Right forelimb (tissue), 1 donor: ENCODE data around the gene PPFIA2.

ENCODE experiments used
- DNase-seq: peaks from one replicate; pipeline ENCODE4 v3.0.0-alpha.2; 2018

PPFIA2 gene

DNA sequence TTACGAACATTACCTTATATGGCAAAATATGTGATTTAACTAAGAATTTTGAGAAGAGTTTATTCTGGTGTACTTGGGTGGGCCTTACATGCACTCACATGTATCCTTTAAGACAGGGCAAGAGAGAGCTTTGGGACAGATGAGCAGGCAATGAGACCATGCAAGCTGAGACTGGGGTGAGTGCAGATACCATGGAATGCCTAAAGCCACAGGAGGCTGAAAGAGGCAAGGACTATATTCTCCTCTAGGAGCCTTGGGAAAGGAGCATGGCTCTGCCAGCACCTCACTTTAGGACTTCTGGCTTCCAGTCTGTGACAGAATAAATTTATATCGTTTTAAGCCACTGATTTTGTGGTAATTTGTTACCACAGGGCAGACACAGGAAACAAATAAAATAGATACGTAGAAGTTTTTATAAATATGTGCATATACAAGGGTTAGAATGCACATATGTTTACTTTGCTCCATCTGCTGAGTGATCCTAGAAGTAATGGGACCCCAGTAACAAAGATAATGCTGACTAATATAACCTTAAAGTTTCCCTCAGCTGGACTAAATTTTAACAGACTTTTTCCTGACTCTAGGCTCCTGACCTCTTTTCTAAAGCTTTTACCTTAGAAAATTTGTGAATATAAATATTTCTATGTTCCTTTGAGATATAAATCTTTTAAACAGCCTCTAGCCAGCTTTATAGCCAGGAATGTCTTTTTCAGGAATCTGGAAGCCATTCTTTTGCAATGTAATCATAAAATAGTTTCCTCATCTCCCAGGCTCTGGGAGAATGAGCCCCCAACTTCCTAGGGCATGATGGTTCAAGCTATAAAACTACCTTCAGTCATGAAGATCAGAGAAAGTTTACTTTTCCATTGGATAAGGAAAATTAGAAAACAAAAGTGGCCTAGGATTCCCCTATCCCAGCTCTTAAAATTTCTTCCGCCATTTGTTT, 216.8 kb downstream of the PPFIA2 start:
- DNase-seq = no peak

DNA sequence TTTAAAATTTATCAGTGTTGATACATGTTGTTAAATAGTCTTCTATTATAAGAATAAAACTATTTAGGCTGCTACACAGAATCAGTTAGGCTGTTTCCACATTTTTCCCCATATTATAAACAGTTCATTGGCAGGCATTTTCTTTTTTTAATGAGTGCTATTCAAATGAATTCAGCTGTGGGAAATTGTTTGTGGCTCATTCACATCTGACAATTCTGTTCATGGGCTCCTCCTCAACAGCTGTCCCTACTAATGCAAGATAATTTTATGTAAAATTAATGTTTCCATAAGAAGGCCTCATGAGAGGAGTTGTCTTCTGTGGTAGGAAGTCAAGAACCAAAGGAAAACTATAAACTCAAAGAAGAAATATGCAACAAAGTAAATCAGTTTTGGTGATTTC, 218.0 kb downstream of the PPFIA2 start:
- no peak for DNase-seq

DNA sequence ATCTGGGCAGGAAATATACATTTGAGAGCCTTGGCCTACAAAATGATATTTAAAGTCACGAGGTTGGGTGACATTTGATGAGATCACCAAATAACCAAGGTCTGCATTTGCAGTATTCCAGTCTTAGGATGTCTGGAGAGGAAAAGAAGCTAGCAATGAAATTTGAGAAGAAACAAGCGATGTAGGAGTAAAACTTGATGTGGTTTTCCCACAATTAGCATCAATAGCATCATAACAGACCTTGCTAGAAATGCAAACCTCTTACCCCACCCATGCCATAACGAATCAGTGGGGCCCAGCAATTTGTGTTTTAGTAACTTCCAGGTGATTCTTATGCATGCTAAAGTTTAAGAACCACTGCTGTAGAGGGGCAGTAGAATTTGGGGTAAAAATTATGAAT, 219.9 kb downstream of the PPFIA2 start:
- no peak for DNase-seq

DNA sequence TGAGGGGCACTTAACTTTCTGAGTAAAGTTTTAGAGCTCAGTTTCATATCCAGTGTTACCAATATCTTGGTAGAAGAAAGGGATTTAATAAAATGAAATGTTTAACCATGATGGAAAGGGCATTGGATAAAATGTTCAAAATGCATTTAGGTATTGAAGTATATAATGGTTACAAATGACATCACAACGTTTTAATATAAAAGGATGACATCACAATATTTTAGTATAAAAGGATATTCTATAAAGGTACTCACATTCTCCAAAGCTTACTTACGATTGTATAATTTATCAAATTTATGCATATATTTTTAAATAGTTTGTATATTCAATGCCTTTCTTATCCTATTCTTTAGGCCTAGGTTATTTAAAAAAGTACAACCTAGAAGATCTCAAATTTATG, 226.1 kb downstream of the PPFIA2 start:
- no peak for DNase-seq

DNA sequence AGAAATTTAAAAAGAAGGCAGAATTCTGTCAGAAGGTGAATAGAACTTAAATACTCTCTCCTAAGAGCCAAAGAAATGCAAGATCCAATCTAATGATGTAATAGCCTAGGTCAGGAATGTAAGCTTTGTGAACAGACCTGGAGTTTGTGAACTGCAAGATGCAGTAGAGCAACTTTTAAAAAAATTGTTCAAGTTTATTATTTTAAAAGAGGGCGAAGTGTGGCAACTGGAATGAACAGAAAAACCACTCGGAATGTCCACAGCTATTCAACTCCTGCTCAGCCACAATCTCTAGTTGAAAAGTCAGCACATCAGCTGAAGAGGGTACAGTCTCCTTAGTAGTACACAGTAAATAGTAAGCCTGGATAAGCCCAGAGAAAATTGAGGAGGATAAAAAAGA, 228.8 kb downstream of the PPFIA2 start:
- no peak for DNase-seq

DNA sequence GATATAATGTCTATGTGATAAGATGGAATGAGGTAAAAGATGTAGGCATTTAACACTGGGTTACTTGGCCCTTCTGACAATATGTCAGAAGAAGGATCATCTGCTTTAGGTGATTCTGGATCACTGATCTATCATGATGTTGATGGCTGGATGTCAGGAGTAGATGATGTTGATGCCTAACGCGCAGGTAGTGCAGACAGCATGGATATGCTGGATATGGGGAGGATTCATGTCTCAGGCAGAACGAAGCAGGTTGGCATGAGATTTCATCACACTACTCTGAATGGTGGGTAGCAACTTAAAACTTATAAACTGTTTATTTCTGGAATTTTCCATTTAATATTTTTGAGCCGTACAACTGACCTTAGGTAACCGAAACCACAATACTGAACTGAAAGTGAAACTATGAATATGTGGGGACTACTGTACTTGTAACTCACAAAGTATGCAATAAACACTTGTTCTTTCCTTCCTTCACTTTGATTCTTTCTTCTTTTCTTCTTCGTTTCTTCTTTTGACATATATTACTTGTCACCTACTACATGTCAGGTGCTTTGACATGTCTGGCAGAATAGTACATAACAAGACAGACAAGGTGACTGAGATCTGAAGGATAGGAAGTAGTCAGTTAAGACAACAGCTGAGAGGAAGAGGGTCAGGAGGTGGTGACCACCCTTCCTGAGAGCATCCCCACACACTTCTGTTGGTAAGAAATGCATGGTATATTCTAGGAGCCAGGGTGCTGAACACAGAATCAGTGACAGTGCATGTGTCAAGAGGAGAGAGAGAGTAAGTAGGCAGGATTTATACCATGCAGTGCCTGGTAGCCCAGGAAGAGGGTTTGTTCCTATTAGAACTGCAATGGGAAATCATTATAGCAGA, 238.8 kb downstream of the PPFIA2 start:
- DNase-seq = no peak

DNA sequence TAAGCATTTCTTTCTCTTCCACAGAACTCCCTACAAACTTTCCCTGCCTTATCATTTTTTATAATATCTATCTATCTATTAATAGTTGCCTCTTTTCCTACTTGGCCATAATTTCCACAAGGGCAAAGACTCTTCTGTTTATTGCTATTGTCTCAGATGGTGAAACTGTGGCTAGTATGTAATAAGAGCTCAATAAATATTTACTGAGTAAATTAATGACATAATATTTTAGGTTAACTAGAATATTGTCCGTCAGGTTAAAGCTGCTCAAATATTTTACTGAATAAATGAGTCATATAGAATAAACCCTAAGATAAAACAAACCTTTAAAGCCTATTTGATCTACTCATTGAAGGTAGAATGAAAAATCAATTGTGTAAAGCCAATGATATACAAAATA, 240.5 kb downstream of the PPFIA2 start:
- no peak for DNase-seq

DNA sequence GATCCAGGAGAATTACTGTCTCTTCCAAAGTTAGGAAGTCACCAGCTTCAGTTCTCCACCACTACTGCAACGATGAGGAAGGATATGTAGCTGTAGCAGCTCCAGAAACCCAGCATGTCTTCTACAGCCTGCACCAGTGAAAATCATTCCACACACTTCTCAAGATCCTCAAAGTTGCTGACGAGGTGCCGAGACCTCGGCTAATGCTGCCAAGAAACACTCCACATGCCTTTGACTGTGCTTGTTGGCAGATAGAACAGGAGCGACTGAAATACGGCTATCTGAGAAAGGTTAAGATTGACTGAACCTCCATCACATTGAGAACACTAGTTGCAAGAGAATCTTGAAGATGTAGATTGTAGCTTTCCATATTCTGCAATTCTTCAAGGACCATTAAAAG, 241.9 kb downstream of the PPFIA2 start:
- no peak for DNase-seq

DNA sequence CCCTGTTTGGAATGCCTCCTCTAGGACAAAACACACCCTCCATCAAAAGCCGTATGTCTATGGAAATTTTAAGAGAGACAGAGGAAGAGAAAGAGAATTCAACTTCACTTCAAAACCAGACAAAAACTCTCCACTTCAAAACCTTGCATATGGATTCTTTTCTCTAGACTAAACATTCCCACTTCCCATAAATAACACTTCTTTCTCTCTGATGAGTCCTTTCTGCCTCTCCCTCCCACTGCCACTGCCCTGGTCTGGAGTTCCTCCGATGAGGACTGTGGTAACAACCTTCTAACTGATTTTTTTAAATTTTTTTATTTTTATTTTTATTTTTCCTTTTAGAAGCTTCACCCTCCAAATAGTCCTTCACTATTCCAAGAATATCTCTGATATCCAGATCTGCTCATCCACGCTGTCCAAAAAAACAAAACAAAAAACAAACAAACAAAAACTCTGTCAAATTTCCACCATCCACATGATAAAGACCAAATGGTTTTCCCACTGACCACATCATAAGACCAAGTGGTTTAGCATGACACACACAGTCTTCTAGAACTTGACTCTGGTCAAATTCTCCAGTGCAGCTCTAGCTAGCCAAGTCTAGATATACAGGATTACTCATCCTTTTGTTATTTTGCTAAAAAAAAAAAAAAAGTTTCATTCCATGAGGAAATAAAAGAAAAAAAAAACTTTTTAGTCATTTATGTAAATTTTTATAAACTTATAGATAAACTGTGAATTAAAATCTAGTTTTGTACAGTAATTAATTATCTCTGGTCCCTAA, 256.0 kb downstream of the PPFIA2 start:
- DNase-seq = no peak

DNA sequence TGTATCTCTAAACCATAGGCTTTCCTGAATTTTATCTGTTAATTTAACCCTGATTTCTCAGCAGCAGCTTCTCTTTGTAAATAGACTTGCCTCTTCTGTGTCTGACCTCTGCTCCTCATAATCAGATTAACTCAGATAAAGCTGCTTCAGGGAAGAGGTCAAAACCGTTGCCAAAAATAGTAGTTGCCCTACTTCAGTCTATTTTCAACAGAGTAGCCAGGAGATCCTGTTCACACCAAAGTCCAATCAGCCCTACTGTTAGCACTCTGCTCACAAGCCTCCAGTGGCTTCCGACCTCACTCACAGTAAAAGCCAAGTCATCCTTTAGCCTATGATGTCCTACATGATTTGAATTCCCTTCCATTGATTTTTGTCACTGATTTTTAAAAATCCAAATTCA, 258.4 kb downstream of the PPFIA2 start:
- DNase-seq = no peak

DNA sequence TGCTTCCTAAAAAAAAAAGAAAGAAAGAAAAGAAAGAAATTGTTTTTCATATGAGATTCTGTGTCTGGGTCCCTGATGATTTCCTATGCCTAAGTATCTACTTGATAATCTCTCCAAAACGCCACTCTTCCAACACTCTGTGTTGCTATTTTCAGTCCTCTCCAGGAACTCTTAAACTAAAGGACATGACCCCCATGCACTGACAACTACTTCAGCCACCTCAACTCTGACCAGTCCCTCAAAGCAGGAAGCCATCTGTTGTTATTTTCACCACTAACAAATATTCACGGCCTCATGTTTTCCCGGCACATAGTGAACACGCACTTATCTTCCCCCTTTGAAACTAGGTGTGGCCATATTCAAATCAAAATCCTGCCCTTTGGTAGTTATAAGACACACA, 259.3 kb downstream of the PPFIA2 start:
- no peak for DNase-seq

DNA sequence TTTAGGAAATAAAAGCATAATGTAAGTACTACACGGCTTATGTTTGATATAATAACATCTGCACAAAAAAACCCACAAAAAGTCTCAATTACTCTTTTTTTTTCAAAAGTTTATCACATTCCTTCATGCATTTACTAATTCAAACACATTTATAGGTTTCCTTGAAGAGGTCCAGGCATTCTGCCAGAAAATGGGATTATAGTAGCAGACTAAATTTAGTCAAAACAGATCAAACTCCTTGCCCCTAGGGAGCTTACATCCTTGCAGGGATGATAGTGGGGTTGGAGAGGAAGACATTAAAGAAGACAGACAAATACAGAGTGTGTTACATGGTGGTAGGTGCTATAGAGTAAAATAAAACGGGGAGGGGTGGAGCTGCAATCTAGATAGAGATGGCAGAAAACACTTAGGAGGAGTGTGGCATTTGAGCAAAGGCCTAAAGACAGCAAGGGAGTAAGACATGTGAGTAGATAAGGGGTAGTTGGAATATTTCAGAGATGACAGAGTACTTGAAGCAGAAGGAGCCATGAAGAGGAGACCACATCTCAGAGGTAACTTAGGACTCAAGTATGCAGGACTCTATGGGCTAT, 266.9 kb downstream of the PPFIA2 start:
- no peak for DNase-seq

DNA sequence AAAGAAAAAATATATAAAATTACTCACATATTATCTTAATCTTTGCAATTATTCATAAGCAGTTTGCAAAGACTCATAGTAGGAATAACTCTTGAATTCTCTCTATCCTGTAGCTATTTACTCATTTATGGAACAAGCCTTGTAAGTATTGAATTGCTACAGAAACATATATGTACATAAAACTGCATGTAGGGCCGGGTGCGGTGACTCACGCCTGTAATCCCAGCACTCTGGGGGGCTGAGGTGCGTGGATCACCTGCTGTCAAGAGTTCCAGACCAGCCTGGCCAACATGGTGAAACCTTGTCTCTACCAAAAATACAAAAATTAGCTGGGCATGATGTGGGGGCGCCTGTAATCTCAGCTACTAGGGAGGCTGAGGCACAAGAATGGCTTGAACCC, 286.2 kb downstream of the PPFIA2 start:
- DNase-seq = no peak

DNA sequence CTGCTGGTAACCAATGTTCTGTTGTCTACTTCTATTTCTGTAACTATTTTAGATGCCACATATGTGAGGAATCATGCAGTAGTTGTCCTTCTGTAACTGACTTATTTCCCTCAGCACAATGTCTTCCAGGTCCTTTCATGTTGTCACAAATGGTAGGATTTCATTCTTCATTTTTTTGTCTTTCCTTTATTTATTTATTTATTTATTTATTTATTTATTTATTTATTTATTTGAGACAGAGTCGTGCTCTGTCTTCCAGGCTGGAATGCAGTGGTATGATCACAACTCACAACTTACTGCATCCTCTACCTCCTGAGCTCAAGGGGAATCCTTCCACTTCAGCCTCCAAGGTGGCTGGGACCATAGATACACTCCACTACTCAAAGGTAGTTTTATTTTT, 288.2 kb downstream of the PPFIA2 start:
- no peak for DNase-seq

DNA sequence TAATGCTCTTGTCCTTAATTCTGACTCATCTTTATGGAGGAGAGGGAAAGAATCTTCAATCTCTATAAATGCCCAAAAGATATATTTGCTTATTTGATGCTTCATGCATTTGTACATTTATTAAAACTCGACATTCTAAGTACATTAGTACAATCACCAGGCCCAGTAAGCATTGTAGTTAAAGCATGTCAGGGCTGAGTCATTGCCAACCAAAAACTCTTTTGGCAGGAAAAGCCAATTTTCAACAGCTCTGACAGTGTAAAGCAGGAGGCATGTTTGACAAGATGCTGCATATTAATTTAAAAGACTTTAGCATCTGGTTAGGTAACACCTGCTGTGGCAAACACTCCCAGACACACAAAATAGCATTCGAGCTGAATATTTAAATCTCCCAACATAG, 290.9 kb downstream of the PPFIA2 start:
- DNase-seq = no peak

DNA sequence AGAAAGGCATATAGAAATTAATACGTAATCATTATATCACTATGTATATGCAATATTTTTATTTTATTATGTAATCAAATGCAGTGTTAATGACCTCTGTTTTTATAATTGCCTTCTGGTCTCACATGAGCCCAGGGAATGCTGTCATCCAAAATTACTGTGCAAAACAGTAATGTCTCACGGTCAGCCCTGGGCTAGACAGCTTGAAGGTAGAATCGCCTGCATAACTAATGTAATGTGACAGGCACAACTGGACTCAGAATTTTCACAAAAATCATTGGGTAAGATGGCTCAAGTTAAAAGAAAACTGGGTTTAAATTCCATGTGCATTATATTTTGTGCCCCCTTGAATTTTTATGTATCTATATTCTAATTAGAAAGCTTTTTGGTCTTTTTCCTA, 293.3 kb downstream of the PPFIA2 start:
- DNase-seq = no peak

DNA sequence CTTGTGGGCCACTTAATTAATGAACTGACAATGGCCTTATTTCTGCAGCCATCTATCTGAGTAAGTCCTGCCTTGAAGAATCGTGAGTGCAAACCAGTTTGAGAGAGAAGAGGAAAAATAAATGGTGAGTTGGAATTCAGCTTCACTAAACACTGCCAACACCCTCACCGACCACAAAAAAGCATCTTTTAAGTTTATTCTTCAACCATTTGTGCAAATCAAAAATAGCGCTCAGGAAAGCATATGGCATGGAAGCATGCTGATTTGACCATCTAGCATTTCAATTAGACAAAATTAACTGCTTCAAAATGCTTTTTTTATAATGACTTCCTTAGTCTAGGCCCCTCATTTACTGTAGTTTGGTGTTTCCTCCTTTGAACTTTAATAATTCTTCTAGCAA, 294.0 kb downstream of the PPFIA2 start:
- DNase-seq = no peak

DNA sequence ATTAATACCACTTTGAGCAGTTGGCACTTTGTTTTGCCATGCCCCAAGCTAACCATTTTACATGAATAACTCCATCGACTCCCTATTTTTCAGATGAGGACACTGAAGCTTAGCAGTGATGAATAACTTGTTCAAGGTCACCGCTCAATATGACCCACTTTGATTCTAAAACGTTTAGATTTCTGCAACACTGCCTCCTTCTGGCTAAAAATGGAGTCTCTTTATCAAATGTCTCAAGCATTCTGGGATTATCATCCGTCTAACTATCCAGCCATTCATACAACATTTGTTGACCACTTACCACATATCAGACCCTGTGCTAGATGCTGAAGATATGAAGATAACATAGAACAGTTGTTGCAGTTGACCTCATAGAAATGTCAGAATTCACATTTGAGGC, 298.0 kb downstream of the PPFIA2 start:
- DNase-seq = no peak

DNA sequence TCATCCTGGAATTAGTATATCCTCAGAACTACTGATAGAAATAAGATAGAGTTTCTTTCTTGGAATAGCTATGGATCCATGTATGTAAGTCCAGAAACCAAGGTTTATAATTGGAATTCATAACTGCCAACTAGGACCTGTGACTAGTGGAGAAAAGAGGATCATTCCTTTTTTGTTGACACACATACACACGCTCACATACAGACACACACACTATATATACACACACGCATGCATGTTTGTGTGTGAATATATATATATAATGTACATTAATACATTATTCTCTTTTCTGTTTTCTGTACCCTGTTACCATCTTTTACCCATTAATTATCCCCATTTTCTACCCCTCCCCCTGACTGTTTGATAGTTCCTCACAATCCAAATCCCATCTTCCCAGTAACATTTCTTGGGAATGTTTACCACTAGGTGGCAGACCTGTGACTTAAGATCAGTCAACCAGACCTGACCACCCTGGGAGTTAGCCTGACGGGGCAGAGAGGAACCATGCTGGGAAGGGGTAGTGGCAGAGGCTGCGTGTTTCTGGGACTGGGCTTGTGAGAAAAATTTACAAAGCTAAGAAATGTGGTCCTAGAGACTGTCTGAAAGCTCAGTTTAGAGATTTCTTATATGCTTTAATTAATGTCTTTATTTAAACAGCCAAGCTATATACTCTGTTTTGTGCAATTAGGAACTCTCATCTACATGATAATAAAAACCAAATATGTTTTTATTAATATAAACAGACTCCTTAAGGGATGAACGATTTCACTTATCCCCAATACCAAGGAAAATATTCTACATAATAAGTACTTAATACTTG, 308.0 kb downstream of the PPFIA2 start:
- no peak for DNase-seq

DNA sequence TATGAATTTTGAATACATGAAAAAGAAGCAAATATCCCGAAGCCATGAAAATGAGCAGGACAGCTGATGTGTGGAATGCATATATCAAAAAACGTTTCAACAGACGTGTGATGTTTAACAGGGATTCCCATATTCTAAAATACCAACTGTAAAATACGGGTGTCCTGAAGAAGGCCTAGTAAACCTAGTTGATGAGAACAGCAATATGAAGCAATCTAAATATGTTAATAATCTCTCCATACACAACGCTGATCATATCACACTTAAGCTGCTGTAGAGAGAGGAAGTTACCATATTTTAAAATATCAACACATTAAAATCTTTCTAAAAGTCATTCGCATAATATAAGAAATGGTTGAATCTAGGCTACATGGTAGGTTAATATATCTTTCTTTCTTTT, 317.5 kb downstream of the PPFIA2 start:
- no peak for DNase-seq

DNA sequence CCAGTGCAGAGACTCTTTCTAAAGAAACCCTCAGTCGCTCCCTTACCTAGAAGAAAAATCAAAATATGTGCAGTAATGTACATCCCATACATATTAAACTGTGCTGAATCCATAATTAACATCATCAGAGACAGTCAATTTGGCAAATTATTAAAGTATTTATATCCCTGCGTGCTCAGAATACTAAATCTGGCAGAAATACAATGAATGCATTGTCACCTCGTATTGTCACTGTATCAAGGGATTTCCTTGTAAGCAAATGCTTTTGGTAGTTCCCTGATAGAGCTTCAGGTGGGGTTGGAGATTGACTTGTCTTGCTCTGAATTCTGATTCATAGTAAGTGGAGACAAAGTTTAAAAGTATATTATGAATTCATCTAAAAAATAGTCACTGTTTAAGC, 319.1 kb downstream of the PPFIA2 start:
- no peak for DNase-seq

DNA sequence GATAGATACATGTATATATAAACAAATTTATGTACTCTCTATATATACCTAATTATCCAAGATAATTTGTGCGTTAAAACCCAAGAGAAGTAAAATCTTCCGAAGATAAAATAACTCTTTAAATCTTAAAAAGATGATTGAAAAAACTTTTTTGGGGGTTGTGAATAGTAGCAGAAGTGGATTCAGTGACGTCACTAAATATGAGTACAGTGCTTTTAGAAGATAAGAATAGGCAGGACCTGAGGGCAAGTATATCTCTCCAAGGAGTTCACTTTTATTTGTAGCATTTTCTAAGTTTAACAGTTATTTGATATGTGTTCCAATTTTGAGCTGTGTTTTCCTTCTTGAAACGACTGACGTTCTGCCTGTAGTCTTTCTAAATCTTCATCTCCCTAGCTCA, 319.8 kb downstream of the PPFIA2 start:
- no peak for DNase-seq
